ENCODE data around the gene CLTA. TPM values are rescaled to one million over a fixed set of nuclear protein-coding genes. Genes with fewer than 3 reads are reported as not detected.

Gene CLTA
- polyA plus RNA-seq, 1 experiment: 197 TPM

DNA sequence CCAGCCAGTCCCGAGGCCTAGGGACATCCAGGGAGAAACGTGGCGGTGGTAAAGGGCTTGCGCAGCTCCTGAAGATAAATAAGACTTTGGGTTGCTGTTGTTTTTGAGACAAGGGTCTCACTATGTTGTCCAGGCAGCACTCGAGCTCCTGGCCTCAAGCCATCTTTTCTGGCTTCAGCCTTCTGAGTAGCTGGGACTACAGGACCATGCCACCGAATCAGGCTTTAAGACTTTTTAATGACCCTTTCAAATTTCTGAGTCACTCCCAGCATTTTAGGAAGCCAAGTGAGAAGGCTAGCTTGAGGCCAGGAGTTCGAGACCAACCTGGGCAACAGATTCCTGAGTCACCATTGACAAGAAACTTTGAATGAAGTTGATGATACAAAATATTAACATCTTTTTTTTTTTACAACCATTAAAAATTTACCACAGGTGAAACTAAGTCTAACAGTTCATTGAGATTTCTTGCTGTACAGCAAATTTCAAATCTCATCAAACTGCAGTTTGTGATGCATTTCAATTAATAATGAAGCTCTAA, 68.3 kb downstream of the CLTA start:
- Histone ChIP-seq H3K36me3 (ENCODE audit: control insufficient read depth, insufficient read depth, low read length) (no peaks in the 10 kb centered on the region), H3K27me3 (ENCODE audit: control insufficient read depth, insufficient read depth, low read length) (no peaks in the 10 kb centered on the region), H3K4me3 (ENCODE audit: low read depth, low read length) (peak overlapping the region; percentile 73)
- ChIA-PET POLR2A (interaction anchor here (1.1 kb wide), 1 partner anchor 18 kb away, joined by 6 read pairs; no protein-coding TSS in a partner anchor), CTCF (interaction anchor here (0.6 to 2.5 kb wide), 5 partner anchors 8 to 69 kb away, joined by 3 to 15 read pairs (median 3); no protein-coding TSS in a partner anchor)
- TF ChIP-seq CTCF (IDR thresholded peaks at IDR 0.05; ENCODE audit: insufficient read depth, low read depth, low read length): no peak
- DNase-seq (ENCODE audit: low read depth): no peak

Other genes starting within 250 kb of the CLTA start
- gene OR2S2, start 232.8 kb upstream of the CLTA start, polyA plus RNA-seq (2011; rRNA removed): 0.33 and 0.53 TPM in 2 replicates
- gene RECK, start 154.0 kb upstream of the CLTA start, polyA plus RNA-seq (2011; rRNA removed): 59.8 and 72.8 TPM in 2 replicates
- gene GLIPR2, start 54.2 kb upstream of the CLTA start, polyA plus RNA-seq (2011; rRNA removed): 23.7 and 26.3 TPM in 2 replicates
- 0.51 and 1.7 TPM in 2 replicates for gene CCIN, start 21.5 kb upstream of the CLTA start, polyA plus RNA-seq (2011; rRNA removed)
- 14.7 and 16.7 TPM in 2 replicates for gene GNE, start 67.5 kb downstream of the CLTA start, polyA plus RNA-seq (2011; rRNA removed)
- 14.3 and 20.0 TPM in 2 replicates for gene RNF38, start 209.3 kb downstream of the CLTA start, polyA plus RNA-seq (2011; rRNA removed)

Measured in BJ (cell line).